Measurements from ENCODE around the gene RNF220. TPM values are rescaled to one million over a fixed set of nuclear protein-coding genes. Genes with fewer than 3 reads are reported as not detected.

The RNF220 gene
- total and polyA plus RNA-seq, 9 of the 15 experiments (the other 6 are each of a cell fraction or from before 2014, with no cell fraction given), result 5.1 to 117 (median 66.9) TPM

GRCh38 chr1:44625348-44625747, 220.3 kb downstream of the RNF220 start:
- no TSS peak for BruUV-seq (replicated peaks)
- no peaks in the 10 kb centered on the region for H3K9me3 ChIP-seq (replicated peaks; ENCODE audit: control insufficient read depth, insufficient read depth, low read depth, low read length)
- H2AFZ ChIP-seq (ENCODE audit: low read depth, low read length), result no peak overlapping the region
- H4K20me1 ChIP-seq (replicated peaks; ENCODE audit: control insufficient read depth, insufficient read depth, low read length), result peaks cover 2% of the 10 kb centered on the region; the same call in 1 of the 2 replicates
- ChIA-PET POLR2A (interaction anchor here (0.6 to 21.3 kb wide), 8 partner anchors 6 to 96 kb away, joined by 3 to 328 read pairs (median 4); no protein-coding TSS in a partner anchor), CTCF (ENCODE audit: low intra/inter-chr PET ratio) (no interaction called here)
- FAIRE-seq (no peak), DNase-seq (ENCODE audit: extremely low read depth in 1 of 4, low spot score in 3 of 4) (no peak), ATAC-seq (no peak)
- H3K4me3 ChIP-seq, result no peak overlapping the region
- intact Hi-C loops (cut with micrococcal nuclease) (no loop called here), in situ Hi-C loops (cut with MboI) (no loop called here)
- H3K79me2 ChIP-seq (ENCODE audit: control insufficient read depth, insufficient read depth, low read length), result no peaks in the 10 kb centered on the region
- H3K27me3 ChIP-seq (ENCODE audit: control insufficient read depth in 2 of 2, insufficient read depth in 2 of 2, low read length in 2 of 2), result no peaks in the 10 kb centered on the region
- H3K9me1 ChIP-seq (ENCODE audit: control insufficient read depth, insufficient read depth, low read length), result peaks cover 3% of the 10 kb centered on the region
- no peaks in the 10 kb centered on the region for H3K36me3 ChIP-seq (ENCODE audit: control insufficient read depth, insufficient read depth, low read length)
- TF ChIP-seq TEAD1 (CRISPR knock-in tag; IDR thresholded peaks at IDR 0.05), result no peak
- no peak for TF ChIP-seq EZH2 (IDR thresholded peaks at IDR 0.05; ENCODE audit: borderline replicate concordance, low read depth, low read length)
- no peak for TF ChIP-seq THRAP3 (IDR thresholded peaks at IDR 0.05; ENCODE audit: borderline replicate concordance)
- no peak for TF ChIP-seq E2F5 (CRISPR knock-in tag; IDR thresholded peaks at IDR 0.05)
- no peak for TF ChIP-seq MAFK (IDR thresholded peaks at IDR 0.05; ENCODE audit: low read length)
- TF ChIP-seq RBM25 (IDR thresholded peaks at IDR 0.05; ENCODE audit: low read depth, low read length, severe bottlenecking), result no peak
- no peak for TF ChIP-seq DACH1 (IDR thresholded peaks at IDR 0.05; ENCODE audit: partially characterized antibody)
- no peak for TF ChIP-seq ZNF318 (IDR thresholded peaks at IDR 0.05; ENCODE audit: borderline replicate concordance in 1 of 2, low read depth in 1 of 2)
- peaks cover 12 to 35% of the 10 kb centered on the region in 2 experiments for H3K4me1 ChIP-seq (replicated peaks in 1 of 2; ENCODE audit: control insufficient read depth in 2 of 2, insufficient read depth in 2 of 2, low read length in 2 of 2)
- H3K27ac ChIP-seq (ENCODE audit: extremely low read depth, low read depth, low read length), result no peak overlapping the region
- no peak overlapping the region for H3K4me2 ChIP-seq (ENCODE audit: insufficient read depth, low read length)
- whole genome bisulfite sequencing (ENCODE audit: insufficient coverage, low coverage, missing lambda C conversion rate), result 73% methylated on average over 7 of the region's 7 CpGs
- H3K9ac ChIP-seq (ENCODE audit: insufficient read depth in 1 of 2, low read depth in 2 of 2, low read length in 2 of 2), result peak overlapping the region in 1 of 2 experiments; percentile 56; a peak in 2 of 4 replicates

All from K562 (cell line).